ENCODE measurements around the gene SMOC2. TPM values are rescaled to one million over a fixed set of nuclear protein-coding genes. Genes with fewer than 3 reads are reported as not detected.

Gene SMOC2
- polyA plus RNA-seq, 1 donor from 2014 or later: 0.50 TPM

DNA sequence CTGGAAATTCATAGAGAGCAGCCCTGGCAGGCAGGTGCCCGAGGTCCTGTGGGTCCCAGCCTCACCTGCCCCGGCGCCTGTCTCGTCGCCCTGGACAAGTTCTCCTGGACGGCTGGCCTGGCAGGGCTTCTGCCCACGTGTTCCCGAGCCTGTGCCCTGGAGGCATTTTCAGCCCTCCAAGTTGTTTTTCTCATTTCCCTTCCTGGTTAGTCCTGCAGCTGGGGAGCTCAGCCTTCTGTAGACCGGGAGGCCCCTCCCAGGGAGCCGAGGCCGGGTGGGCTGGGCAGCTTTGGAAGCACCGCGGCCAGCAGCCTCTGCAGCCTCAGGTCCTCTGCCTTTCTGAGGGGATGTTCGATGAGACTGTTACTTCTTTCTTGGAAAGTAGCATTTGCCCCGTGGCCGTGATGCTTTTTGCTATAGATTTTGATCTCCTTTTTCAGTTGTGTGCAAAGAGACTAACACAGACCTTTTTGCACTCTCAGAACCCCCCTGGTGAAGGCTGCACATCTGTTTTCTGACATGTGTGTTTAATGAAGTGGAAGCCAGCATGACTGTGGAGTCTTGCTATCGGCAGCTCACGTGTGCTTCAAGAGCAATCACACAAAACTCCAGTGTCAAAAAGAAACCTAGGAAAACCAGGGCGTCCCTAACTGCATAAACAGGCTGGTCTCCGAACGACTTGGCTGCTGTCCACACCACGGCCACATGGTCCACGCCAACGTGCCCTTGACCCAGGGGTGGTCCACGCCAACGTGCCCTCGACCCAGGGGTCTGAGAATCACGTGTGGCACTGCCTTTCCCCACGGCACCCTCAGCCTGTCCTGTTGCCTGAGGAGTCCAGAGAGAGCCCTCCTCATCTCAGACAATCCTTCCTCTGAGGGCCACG lies 207.5 kb downstream of the SMOC2 start:
- no peaks in the 10 kb centered on the region for H3F3A ChIP-seq (ENCODE audit: insufficient read depth, low read length, poor library complexity, severe bottlenecking)
- peak overlapping the region; percentile 3 for H3K9ac ChIP-seq (ENCODE audit: low read length)
- H3K9me2 ChIP-seq (ENCODE audit: insufficient read depth, low read length): no peaks in the 10 kb centered on the region
- peak overlapping the region; percentile 34 for H3K4me3 ChIP-seq (ENCODE audit: low read length)
- H3K4me2 ChIP-seq (ENCODE audit: low read length): no peak overlapping the region
- H3K36me3 ChIP-seq (ENCODE audit: insufficient read depth, low read length): no peaks in the 10 kb centered on the region
- H3K27ac ChIP-seq (ENCODE audit: low read length): no peak overlapping the region
- H3K27me3 ChIP-seq (ENCODE audit: insufficient read depth, low read depth, low read length): no peaks in the 10 kb centered on the region
- TF ChIP-seq EP300 (conservative IDR thresholded peaks at IDR 0.05; ENCODE audit: poor library complexity, severe bottlenecking): peak; percentile 40
- TF ChIP-seq MXI1 (conservative IDR thresholded peaks at IDR 0.05; ENCODE audit: poor library complexity, severe bottlenecking): peak; percentile 53
- TF ChIP-seq SMC3 (conservative IDR thresholded peaks at IDR 0.05; ENCODE audit: poor library complexity): no peak
- peak; percentile 34 for TF ChIP-seq POLR2AphosphoS5 (IDR thresholded peaks at IDR 0.05)
- TF ChIP-seq, protein P1, sequence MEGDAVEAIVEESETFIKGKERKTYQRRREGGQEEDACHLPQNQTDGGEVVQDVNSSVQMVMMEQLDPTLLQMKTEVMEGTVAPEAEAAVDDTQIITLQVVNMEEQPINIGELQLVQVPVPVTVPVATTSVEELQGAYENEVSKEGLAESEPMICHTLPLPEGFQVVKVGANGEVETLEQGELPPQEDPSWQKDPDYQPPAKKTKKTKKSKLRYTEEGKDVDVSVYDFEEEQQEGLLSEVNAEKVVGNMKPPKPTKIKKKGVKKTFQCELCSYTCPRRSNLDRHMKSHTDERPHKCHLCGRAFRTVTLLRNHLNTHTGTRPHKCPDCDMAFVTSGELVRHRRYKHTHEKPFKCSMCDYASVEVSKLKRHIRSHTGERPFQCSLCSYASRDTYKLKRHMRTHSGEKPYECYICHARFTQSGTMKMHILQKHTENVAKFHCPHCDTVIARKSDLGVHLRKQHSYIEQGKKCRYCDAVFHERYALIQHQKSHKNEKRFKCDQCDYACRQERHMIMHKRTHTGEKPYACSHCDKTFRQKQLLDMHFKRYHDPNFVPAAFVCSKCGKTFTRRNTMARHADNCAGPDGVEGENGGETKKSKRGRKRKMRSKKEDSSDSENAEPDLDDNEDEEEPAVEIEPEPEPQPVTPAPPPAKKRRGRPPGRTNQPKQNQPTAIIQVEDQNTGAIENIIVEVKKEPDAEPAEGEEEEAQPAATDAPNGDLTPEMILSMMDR (IDR thresholded peaks at IDR 0.05; ENCODE audit: poor library complexity, severe bottlenecking): no peak
- TF ChIP-seq, protein P2, sequence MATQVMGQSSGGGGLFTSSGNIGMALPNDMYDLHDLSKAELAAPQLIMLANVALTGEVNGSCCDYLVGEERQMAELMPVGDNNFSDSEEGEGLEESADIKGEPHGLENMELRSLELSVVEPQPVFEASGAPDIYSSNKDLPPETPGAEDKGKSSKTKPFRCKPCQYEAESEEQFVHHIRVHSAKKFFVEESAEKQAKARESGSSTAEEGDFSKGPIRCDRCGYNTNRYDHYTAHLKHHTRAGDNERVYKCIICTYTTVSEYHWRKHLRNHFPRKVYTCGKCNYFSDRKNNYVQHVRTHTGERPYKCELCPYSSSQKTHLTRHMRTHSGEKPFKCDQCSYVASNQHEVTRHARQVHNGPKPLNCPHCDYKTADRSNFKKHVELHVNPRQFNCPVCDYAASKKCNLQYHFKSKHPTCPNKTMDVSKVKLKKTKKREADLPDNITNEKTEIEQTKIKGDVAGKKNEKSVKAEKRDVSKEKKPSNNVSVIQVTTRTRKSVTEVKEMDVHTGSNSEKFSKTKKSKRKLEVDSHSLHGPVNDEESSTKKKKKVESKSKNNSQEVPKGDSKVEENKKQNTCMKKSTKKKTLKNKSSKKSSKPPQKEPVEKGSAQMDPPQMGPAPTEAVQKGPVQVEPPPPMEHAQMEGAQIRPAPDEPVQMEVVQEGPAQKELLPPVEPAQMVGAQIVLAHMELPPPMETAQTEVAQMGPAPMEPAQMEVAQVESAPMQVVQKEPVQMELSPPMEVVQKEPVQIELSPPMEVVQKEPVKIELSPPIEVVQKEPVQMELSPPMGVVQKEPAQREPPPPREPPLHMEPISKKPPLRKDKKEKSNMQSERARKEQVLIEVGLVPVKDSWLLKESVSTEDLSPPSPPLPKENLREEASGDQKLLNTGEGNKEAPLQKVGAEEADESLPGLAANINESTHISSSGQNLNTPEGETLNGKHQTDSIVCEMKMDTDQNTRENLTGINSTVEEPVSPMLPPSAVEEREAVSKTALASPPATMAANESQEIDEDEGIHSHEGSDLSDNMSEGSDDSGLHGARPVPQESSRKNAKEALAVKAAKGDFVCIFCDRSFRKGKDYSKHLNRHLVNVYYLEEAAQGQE (IDR thresholded peaks at IDR 0.05; ENCODE audit: borderline replicate concordance): no peak
- H3K79me2 ChIP-seq (replicated peaks; ENCODE audit: insufficient read depth, low read length): no peaks in the 10 kb centered on the region
- no peaks in the 10 kb centered on the region for H3K9me3 ChIP-seq (ENCODE audit: low read length)
- H4K20me1 ChIP-seq (ENCODE audit: insufficient read depth): no peaks in the 10 kb centered on the region
- no peak overlapping the region for H2AFZ ChIP-seq (ENCODE audit: low read depth, low read length)

DNA sequence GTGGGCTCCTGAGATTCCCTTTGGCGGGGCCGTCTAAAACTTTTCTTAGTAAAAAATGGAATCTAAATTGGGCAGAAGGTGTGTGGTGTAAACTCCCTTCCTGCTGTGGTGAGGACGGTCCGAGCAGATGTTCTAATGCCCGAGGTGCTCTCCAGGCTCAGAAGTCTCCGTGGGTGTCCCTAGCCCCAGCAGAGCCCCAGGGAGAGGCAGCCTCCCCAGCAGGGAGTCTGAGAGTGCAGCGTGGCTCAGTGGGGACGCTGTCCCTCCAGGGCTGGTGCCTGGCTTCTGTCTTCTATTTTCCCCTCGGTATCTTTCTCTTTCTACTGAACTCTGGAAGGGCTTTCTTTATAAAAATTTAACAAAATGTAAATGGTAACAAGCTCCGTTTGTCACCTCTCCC lies 208.2 kb downstream of the SMOC2 start:
- H3K9me3 ChIP-seq (ENCODE audit: low read length): no peaks in the 10 kb centered on the region
- H3K79me2 ChIP-seq (replicated peaks; ENCODE audit: insufficient read depth, low read length): no peaks in the 10 kb centered on the region
- no peaks in the 10 kb centered on the region for H3K36me3 ChIP-seq (ENCODE audit: insufficient read depth, low read length)
- no peak overlapping the region for H3K27ac ChIP-seq (ENCODE audit: low read length)
- H4K20me1 ChIP-seq (ENCODE audit: insufficient read depth): no peaks in the 10 kb centered on the region
- H2AFZ ChIP-seq (ENCODE audit: low read depth, low read length): no peak overlapping the region
- H3K9me2 ChIP-seq (ENCODE audit: insufficient read depth, low read length): no peaks in the 10 kb centered on the region
- no peak overlapping the region for H3K4me3 ChIP-seq (ENCODE audit: low read length)
- no peaks in the 10 kb centered on the region for H3K27me3 ChIP-seq (ENCODE audit: insufficient read depth, low read depth, low read length)
- H3K4me2 ChIP-seq (ENCODE audit: low read length): no peak overlapping the region
- H3K9ac ChIP-seq (ENCODE audit: low read length): no peak overlapping the region
- TF ChIP-seq, protein P1 (IDR thresholded peaks at IDR 0.05; ENCODE audit: poor library complexity, severe bottlenecking): no peak
- TF ChIP-seq TAF1 (IDR thresholded peaks at IDR 0.05; ENCODE audit: low read depth) (no peak), SMC3 (conservative IDR thresholded peaks at IDR 0.05; ENCODE audit: poor library complexity) (no peak), MXI1 (conservative IDR thresholded peaks at IDR 0.05; ENCODE audit: poor library complexity, severe bottlenecking) (no peak), EP300 (conservative IDR thresholded peaks at IDR 0.05; ENCODE audit: poor library complexity, severe bottlenecking) (no peak), POLR2AphosphoS5 (IDR thresholded peaks at IDR 0.05) (no peak), EZH2 (IDR thresholded peaks at IDR 0.05; ENCODE audit: borderline replicate concordance, insufficient read depth, low read length, poor library complexity, severe bottlenecking) (no peak), RAD21 (conservative IDR thresholded peaks at IDR 0.05) (no peak)
- TF ChIP-seq, protein P2 (IDR thresholded peaks at IDR 0.05; ENCODE audit: borderline replicate concordance): no peak
- no peaks in the 10 kb centered on the region for H3F3A ChIP-seq (ENCODE audit: insufficient read depth, low read length, poor library complexity, severe bottlenecking)
